Ureter (tissue), 1 donor: ENCODE measurements around the gene JAK2. TPM values are rescaled to one million over a fixed set of nuclear protein-coding genes. Genes with fewer than 3 reads are reported as not detected.

Experiments
- DNase-seq: peaks from one replicate; pipeline ENCODE4 v3.0.0-alpha.2; 2020; ENCODE audit warnings: low spot score
- total RNA-seq: library from RNA; stranded (reverse); gene quantifications from one replicate; pipeline ENCODE4 v1.2.4, GENCODE V29; 2023
- donor health status: DM: yes; HTN: yes; CAD: no.

JAK2 gene
- total RNA-seq, 1 donor from 2014 or later = 19.9 TPM

DNA sequence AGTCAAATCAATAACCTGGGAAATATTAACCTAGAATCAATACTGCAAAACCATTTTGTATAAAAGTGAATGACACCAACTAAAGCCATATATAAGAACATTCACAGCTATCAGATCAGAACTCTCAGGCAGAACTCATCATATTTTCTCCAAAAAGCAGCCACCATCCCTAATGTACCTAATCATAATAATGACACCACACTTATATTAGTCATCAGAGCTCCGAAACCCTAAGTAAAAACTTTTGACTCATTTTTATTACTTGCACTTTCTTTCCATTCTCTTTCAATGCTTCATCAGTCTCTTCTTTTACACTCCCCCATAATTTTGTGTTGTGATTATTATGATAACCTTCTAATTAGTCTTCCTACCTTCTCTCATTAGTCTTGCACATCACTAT, 155.1 kb downstream of the JAK2 start:
- no peak for DNase-seq

- DNase-seq = no peak
Observed at GRCh38 chr9:5144217-5144616, 159.1 kb downstream of the JAK2 start.

GRCh38 chr9:5146241-5146640, 161.2 kb downstream of the JAK2 start:
- no peak for DNase-seq

Other genes starting within 250 kb of the JAK2 start
- 81.6 TPM for gene AK3, start 244.1 kb upstream of the JAK2 start, total RNA-seq
- gene RCL1, start 192.3 kb upstream of the JAK2 start, total RNA-seq = 35.1 TPM
- not detected for gene INSL6, start 200.4 kb downstream of the JAK2 start, total RNA-seq
- gene INSL4, start 246.1 kb downstream of the JAK2 start, total RNA-seq = not detected